Immature natural killer cell (primary cell): ENCODE measurements around the gene TRIP4. TPM values are rescaled to one million over a fixed set of nuclear protein-coding genes. Genes with fewer than 3 reads are reported as not detected.

Experiments used
- DNase-seq, 3 donors: peaks; one replicate each; pipeline ENCODE4 v3.0.0; 2022; ENCODE audit warnings: mixed read lengths in 1 of 3
- H3K27ac Mint-ChIP-seq, 6 donors: one replicate each; pipeline ENCODE4 v1.8.0; 2020; ENCODE audit warnings: mixed read lengths in 6 of 6, mild to moderate bottlenecking in 5 of 6, inconsistent platforms in 4 of 6, moderate library complexity in 3 of 6
- H3K27me3 Mint-ChIP-seq, 3 donors: one replicate each; pipeline ENCODE4 v1.8.0; 2020 to 2021; ENCODE audit warnings: low read depth in 3 of 3, mild to moderate bottlenecking in 3 of 3, mixed read lengths in 3 of 3, moderate library complexity in 3 of 3, inconsistent platforms in 1 of 3
- H3K36me3 Mint-ChIP-seq, 3 donors: one replicate each; pipeline ENCODE4 v1.8.0; 2020; ENCODE audit warnings: mixed read lengths in 3 of 3, inconsistent platforms in 2 of 3, mild to moderate bottlenecking in 2 of 3
- H3K4me1 Mint-ChIP-seq, 2 donors: one replicate each; pipeline ENCODE4 v1.8.0; 2020; ENCODE audit warnings: inconsistent platforms in 2 of 2, mild to moderate bottlenecking in 2 of 2, mixed read lengths in 2 of 2, moderate library complexity in 1 of 2
- H3K4me3 Mint-ChIP-seq, 5 donors: one replicate each; pipeline ENCODE4 v1.8.0; 2020; ENCODE audit warnings: mild to moderate bottlenecking in 5 of 5, mixed read lengths in 5 of 5, inconsistent platforms in 3 of 5, moderate library complexity in 3 of 5
- H3K9me3 Mint-ChIP-seq, 6 donors: one replicate each; pipeline ENCODE4 v1.8.0; 2020; ENCODE audit warnings: mild to moderate bottlenecking in 6 of 6, mixed read lengths in 6 of 6, inconsistent platforms in 4 of 6, moderate library complexity in 3 of 6
- polyA plus RNA-seq, 3 donors: library from polyadenylated mRNA; unstranded; fragments of 300-500 nt; fragmentation: Illumina TruSeq; gene quantifications; one replicate each; pipeline ENCODE4 v1.2.3, GENCODE V29; 2021

TRIP4 gene
- polyA plus RNA-seq, 3 donors from 2014 or later = 34.6 to 48.2 (median 44.1) TPM

GRCh38 chr15:64398575-64398974 is 10.9 kb downstream of the TRIP4 start:
- H3K4me3 Mint-ChIP-seq = no peak overlapping the region
- H3K27me3 Mint-ChIP-seq = no peaks in the 10 kb centered on the region
- H3K4me1 Mint-ChIP-seq = peaks cover 0 to 6% of the 10 kb centered on the region in 2 donors
- H3K36me3 Mint-ChIP-seq = peaks cover 27 to 45% (median 29%) of the 10 kb centered on the region in 3 donors
- DNase-seq = no peak
- no peak overlapping the region for H3K27ac Mint-ChIP-seq
- no peaks in the 10 kb centered on the region for H3K9me3 Mint-ChIP-seq

GRCh38 chr15:64400583-64400982 is 12.9 kb downstream of the TRIP4 start:
- Mint-ChIP-seq H3K27me3 (no peaks in the 10 kb centered on the region), H3K9me3 (no peaks in the 10 kb centered on the region), H3K4me3 (no peak overlapping the region), H3K27ac (peak overlapping the region in 1 of 6 donors; percentile 36), H3K4me1 (no peaks in the 10 kb centered on the region), H3K36me3 (peaks cover 16 to 34% (median 17%) of the 10 kb centered on the region in 3 donors)
- DNase-seq = no peak

- peaks cover 0 to 3% (median 0%) of the 10 kb centered on the region in 3 donors for H3K27me3 Mint-ChIP-seq
- no peak overlapping the region for H3K4me3 Mint-ChIP-seq
- H3K36me3 Mint-ChIP-seq = peaks cover 40 to 56% (median 41%) of the 10 kb centered on the region in 3 donors
- peak overlapping the region in 1 of 6 donors; percentile 7 for H3K27ac Mint-ChIP-seq
- DNase-seq = no peak
- H3K9me3 Mint-ChIP-seq = no peaks in the 10 kb centered on the region
- H3K4me1 Mint-ChIP-seq = peaks cover 0 to 3% of the 10 kb centered on the region in 2 donors
Measured at GRCh38 chr15:64412216-64412615, 24.6 kb downstream of the TRIP4 start.

GRCh38 chr15:64422697-64423096 is 35.1 kb downstream of the TRIP4 start:
- Mint-ChIP-seq H3K9me3 (no peaks in the 10 kb centered on the region), H3K27me3 (no peaks in the 10 kb centered on the region), H3K27ac (no peak overlapping the region), H3K4me3 (no peak overlapping the region), H3K4me1 (peaks cover 2 to 4% of the 10 kb centered on the region in 2 donors), H3K36me3 (peaks cover 6 to 47% (median 17%) of the 10 kb centered on the region in 3 donors)
- DNase-seq = no peak

GRCh38 chr15:64423970-64424369 is 36.3 kb downstream of the TRIP4 start:
- Mint-ChIP-seq H3K36me3 (peaks cover 0 to 42% (median 15%) of the 10 kb centered on the region in 3 donors), H3K4me3 (no peak overlapping the region), H3K27me3 (peaks cover 0 to 2% (median 0%) of the 10 kb centered on the region in 3 donors), H3K9me3 (no peaks in the 10 kb centered on the region), H3K27ac (no peak overlapping the region), H3K4me1 (peaks cover 2 to 6% of the 10 kb centered on the region in 2 donors)
- no peak for DNase-seq

- Mint-ChIP-seq H3K4me1 (peaks cover 11 to 16% of the 10 kb centered on the region in 2 donors), H3K27me3 (peaks cover 0 to 2% (median 0%) of the 10 kb centered on the region in 3 donors), H3K27ac (no peak overlapping the region), H3K9me3 (no peaks in the 10 kb centered on the region), H3K36me3 (peaks cover 0 to 42% (median 15%) of the 10 kb centered on the region in 3 donors), H3K4me3 (no peak overlapping the region)
- DNase-seq = no peak
Measured at GRCh38 chr15:64425221-64425620, 37.6 kb downstream of the TRIP4 start.

GRCh38 chr15:64426845-64427465 is 39.3 kb downstream of the TRIP4 start:
- Mint-ChIP-seq H3K27me3 (peaks cover 0 to 3% (median 2%) of the 10 kb centered on the region in 3 donors), H3K4me1 (peaks cover 24 to 28% of the 10 kb centered on the region in 2 donors), H3K9me3 (no peaks in the 10 kb centered on the region), H3K36me3 (peaks cover 0 to 40% (median 15%) of the 10 kb centered on the region in 3 donors), H3K27ac (peak overlapping the region in 4 of 6 donors; percentile 34 to 74 (median 53)), H3K4me3 (no peak overlapping the region)
- peak in 2 of 3 donors; percentile 6 to 14 for DNase-seq

- peak overlapping the region; percentile 15 to 89 (median 71) for H3K4me3 Mint-ChIP-seq
- H3K27me3 Mint-ChIP-seq = peaks cover 0 to 3% (median 2%) of the 10 kb centered on the region in 3 donors
- peak overlapping the region; percentile 51 to 91 (median 88) for H3K27ac Mint-ChIP-seq
- H3K4me1 Mint-ChIP-seq = peaks cover 24 to 28% of the 10 kb centered on the region in 2 donors
- no peaks in the 10 kb centered on the region for H3K9me3 Mint-ChIP-seq
- DNase-seq = no peak
- H3K36me3 Mint-ChIP-seq = peaks cover 8 to 26% (median 14%) of the 10 kb centered on the region in 3 donors
Measured at GRCh38 chr15:64429448-64429847, 41.8 kb downstream of the TRIP4 start.

- peaks cover 9 to 21% (median 16%) of the 10 kb centered on the region in 3 donors for H3K36me3 Mint-ChIP-seq
- H3K4me3 Mint-ChIP-seq = peak overlapping the region; percentile 61 to 89 (median 71)
- peak; percentile 74 to 82 (median 79) for DNase-seq
- H3K4me1 Mint-ChIP-seq = peaks cover 24 to 28% of the 10 kb centered on the region in 2 donors
- H3K9me3 Mint-ChIP-seq = no peaks in the 10 kb centered on the region
- H3K27ac Mint-ChIP-seq = peak overlapping the region; percentile 85 to 91 (median 90)
- peaks cover 0 to 3% (median 2%) of the 10 kb centered on the region in 3 donors for H3K27me3 Mint-ChIP-seq
Measured at GRCh38 chr15:64430000-64430735, 42.5 kb downstream of the TRIP4 start.

GRCh38 chr15:64437982-64438381 is 50.3 kb downstream of the TRIP4 start:
- Mint-ChIP-seq H3K4me1 (peaks cover 9 to 15% of the 10 kb centered on the region in 2 donors), H3K9me3 (peaks cover 0 to under 1% (median 0%) of the 10 kb centered on the region in 6 donors), H3K27me3 (no peaks in the 10 kb centered on the region), H3K36me3 (peaks cover 9 to 21% (median 17%) of the 10 kb centered on the region in 3 donors), H3K27ac (peak overlapping the region in 1 of 6 donors; percentile 39), H3K4me3 (no peak overlapping the region)
- DNase-seq = no peak

- Mint-ChIP-seq H3K4me1 (peaks cover 13 to 17% of the 10 kb centered on the region in 2 donors), H3K9me3 (peaks cover 0 to 2% (median 0%) of the 10 kb centered on the region in 6 donors), H3K4me3 (no peak overlapping the region), H3K27me3 (no peaks in the 10 kb centered on the region), H3K36me3 (peaks cover 4 to 17% (median 12%) of the 10 kb centered on the region in 3 donors), H3K27ac (peak overlapping the region in 4 of 6 donors; percentile 2 to 68 (median 43))
- no peak for DNase-seq
Measured at GRCh38 chr15:64438653-64439447, 51.2 kb downstream of the TRIP4 start.

- Mint-ChIP-seq H3K9me3 (peaks cover 0 to 2% (median 0%) of the 10 kb centered on the region in 6 donors), H3K27ac (peak overlapping the region in 1 of 6 donors; percentile 25), H3K4me3 (no peak overlapping the region), H3K36me3 (peaks cover 0 to 16% (median 15%) of the 10 kb centered on the region in 3 donors), H3K4me1 (peaks cover 20 to 22% of the 10 kb centered on the region in 2 donors), H3K27me3 (no peaks in the 10 kb centered on the region)
- no peak for DNase-seq
Measured at GRCh38 chr15:64441852-64442251, 54.2 kb downstream of the TRIP4 start.

- Mint-ChIP-seq H3K9me3 (peaks cover 0 to 2% (median 0%) of the 10 kb centered on the region in 6 donors), H3K27ac (no peak overlapping the region), H3K36me3 (peaks cover 7 to 24% (median 20%) of the 10 kb centered on the region in 3 donors), H3K4me3 (no peak overlapping the region), H3K4me1 (peaks cover 19 to 25% of the 10 kb centered on the region in 2 donors), H3K27me3 (peaks cover 0 to 1% (median 0%) of the 10 kb centered on the region in 3 donors)
- DNase-seq = no peak
Measured at GRCh38 chr15:64443016-64443415, 55.4 kb downstream of the TRIP4 start.
